PC-3 (cell line): ENCODE results near the gene WWC2. TPM values are rescaled to one million over a fixed set of nuclear protein-coding genes. Genes with fewer than 3 reads are reported as not detected.

Experiments used
- ATAC-seq: fragments of 200-7000 bp; cut with Tn5 transposase; 2 replicates; pipeline ENCODE4 v1.9.1; 2020; ENCODE audit warnings: mild to moderate bottlenecking, moderate library complexity
- BruUV-seq: library from RNA; stranded (reverse); fragments of 400-500 nt; replicated peaks from 2 replicates; lab custom pipeline; 2021; lab: Mats Ljungman, UMichigan
- CTCF ChIA-PET: fragments of 300-600 bp; sonication (Branson Sonifier 250); formaldehyde crosslinking; loops from one replicate; lab custom pipeline; 2022; ENCODE audit warnings: antibody characterized with exemption; lab: Charles Lee
- POLR2A ChIA-PET: fragments of 300-600 bp; sonication (Branson Sonifier 250); formaldehyde crosslinking; loops from one replicate; lab custom pipeline; 2022; ENCODE audit warnings: antibody characterized with exemption; ENCODE audit not compliant: unreplicated experiment; lab: Charles Lee
- DNase-seq: peaks from one replicate; pipeline ENCODE4 v3.0.0-alpha.2; 2015
- H2AFZ ChIP-seq: fragments of 300-600 bp; sonication (generic); 2 replicates; pipeline ENCODE4 v1.6.0; 2016; ENCODE audit warnings: antibody characterized with exemption, low read length
- H3F3A ChIP-seq: fragments of 300-600 bp; sonication (generic); one replicate; pipeline ENCODE4 v1.6.0; 2017; ENCODE audit warnings: antibody characterized with exemption, low read length, control low read depth, mild to moderate bottlenecking; ENCODE audit not compliant: unreplicated experiment
- H3K27ac ChIP-seq: fragments of 300-600 bp; sonication (generic); 2 replicates; pipeline ENCODE4 v1.5.1; 2016; ENCODE audit warnings: mild to moderate bottlenecking, low read length
- H3K27me3 ChIP-seq: fragments of 300-600 bp; sonication (generic); 2 replicates; pipeline ENCODE4 v1.6.1; 2016; ENCODE audit warnings: low read length, mixed read lengths
- H3K36me3 ChIP-seq: fragments of 300-600 bp; sonication (generic); 2 replicates; pipeline ENCODE4 v1.6.1; 2016; ENCODE audit warnings: low read depth, mixed run types, low read length, mixed read lengths
- H3K4me1 ChIP-seq: fragments of 300-600 bp; sonication (generic); 2 replicates; pipeline ENCODE4 v1.5.1; 2016; ENCODE audit warnings: low read length; ENCODE audit not compliant: insufficient read depth
- H3K4me2 ChIP-seq: fragments of 300-600 bp; sonication (generic); 2 replicates; pipeline ENCODE4 v1.6.0; 2016; ENCODE audit warnings: low read length
- H3K4me3 ChIP-seq: fragments of 300-600 bp; sonication (generic); 2 replicates; pipeline ENCODE4 v1.5.1; 2016; ENCODE audit warnings: mild to moderate bottlenecking, low read length, mixed read lengths
- H3K79me2 ChIP-seq: fragments of 300-600 bp; sonication (generic); 2 replicates; pipeline ENCODE4 v1.6.1; 2017; ENCODE audit warnings: low read length, mixed read lengths
- H3K9ac ChIP-seq: fragments of 300-600 bp; sonication (generic); 2 replicates; pipeline ENCODE4 v1.6.0; 2016; ENCODE audit warnings: mild to moderate bottlenecking, low read length
- H3K9me2 ChIP-seq: fragments of 300-600 bp; sonication (generic); replicated peaks from 2 replicates; pipeline ENCODE4 v1.6.1; 2016; ENCODE audit warnings: mixed run types, low read length, mixed read lengths
- H3K9me3 ChIP-seq: fragments of 300-600 bp; sonication (generic); 2 replicates; pipeline ENCODE4 v1.6.1; 2016; ENCODE audit warnings: low read length, mixed read lengths
- H4K20me1 ChIP-seq: fragments of 300-600 bp; sonication (generic); 2 replicates; pipeline ENCODE4 v1.6.1; 2016; ENCODE audit warnings: low read length, mixed read lengths
- EZH2 ChIP-seq: fragments of 300-600 bp; sonication (generic); IDR thresholded peaks from one replicate; pipeline ENCODE4 v1.6.1; 2017; ENCODE audit warnings: antibody characterized with exemption, mild to moderate bottlenecking, low read length; ENCODE audit not compliant: unreplicated experiment
- EZH2phosphoT487 ChIP-seq: fragments of 300-600 bp; sonication (generic); IDR thresholded peaks from 2 replicates; pipeline ENCODE4 v1.6.1; 2018; ENCODE audit warnings: mild to moderate bottlenecking, antibody characterized with exemption, low read length, borderline replicate concordance
- intact Hi-C: fragments of 100-400 bp; cut with micrococcal nuclease; formaldehyde crosslinking; loops from 2 replicates; pipeline ENCODE4 v1.9.0; 2023
- total RNA-seq: library from RNA; depleted of rRNA; stranded (reverse); fragments of >200 nt; gene quantifications from 2 replicates; pipeline ENCODE4 v1.2.3, GENCODE V29; 2014
- TF ChIP-seq, protein P1 (sequence below): fragments of 300-600 bp; sonication (generic); conservative IDR thresholded peaks from 2 replicates; pipeline ENCODE4 v1.5.1; 2017; ENCODE audit warnings: antibody characterized with exemption, low read depth, mild to moderate bottlenecking, low read length

The WWC2 gene
- total RNA-seq, 1 experiment from 2014 or later = 15.8 TPM

DNA sequence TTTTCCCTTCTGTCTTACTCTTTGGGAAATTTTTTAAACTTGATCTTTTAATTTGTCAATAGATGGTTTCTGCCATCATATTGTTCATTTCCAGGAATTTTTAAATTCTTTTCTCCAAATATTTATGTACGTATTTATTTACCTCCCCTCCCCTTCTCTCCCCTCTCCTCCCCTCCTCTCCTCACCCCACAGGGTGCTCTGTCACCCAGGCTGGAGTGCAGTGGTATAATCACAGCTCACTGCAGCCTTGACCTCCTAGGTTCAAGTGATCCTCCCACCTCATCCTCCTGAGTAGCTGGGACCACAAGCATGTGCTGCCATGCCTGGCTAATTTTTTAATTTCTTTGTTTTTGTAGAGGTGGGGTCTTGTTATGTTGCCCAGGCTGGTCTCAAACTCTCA lies 73.8 kb downstream of the WWC2 start:
- CTCF ChIA-PET = no interaction called here
- no peak for ATAC-seq
- no peaks in the 10 kb centered on the region for H3K36me3 ChIP-seq
- H3K27ac ChIP-seq = no peak overlapping the region
- no peaks in the 10 kb centered on the region for H3K9me2 ChIP-seq
- BruUV-seq = no TSS peak
- H3F3A ChIP-seq = peaks cover 2% of the 10 kb centered on the region
- no peak overlapping the region for H3K4me2 ChIP-seq
- H3K79me2 ChIP-seq = peaks cover 62% of the 10 kb centered on the region
- H3K9me3 ChIP-seq = no peaks in the 10 kb centered on the region
- H3K4me1 ChIP-seq = peaks cover 53% of the 10 kb centered on the region
- no peaks in the 10 kb centered on the region for H3K27me3 ChIP-seq
- POLR2A ChIA-PET = no interaction called here
- H3K4me3 ChIP-seq = no peak overlapping the region
- H4K20me1 ChIP-seq = peaks cover 5% of the 10 kb centered on the region; the same call in 1 of the 2 replicates
- H3K9ac ChIP-seq = no peak overlapping the region
- no peak for DNase-seq
- intact Hi-C loops = loop anchor here (5.0 kb wide), 1 partner anchor 69 kb away; no protein-coding TSS in a partner anchor
- no peak overlapping the region for H2AFZ ChIP-seq
- TF ChIP-seq EZH2phosphoT487 = no peak
- TF ChIP-seq, protein P1, sequence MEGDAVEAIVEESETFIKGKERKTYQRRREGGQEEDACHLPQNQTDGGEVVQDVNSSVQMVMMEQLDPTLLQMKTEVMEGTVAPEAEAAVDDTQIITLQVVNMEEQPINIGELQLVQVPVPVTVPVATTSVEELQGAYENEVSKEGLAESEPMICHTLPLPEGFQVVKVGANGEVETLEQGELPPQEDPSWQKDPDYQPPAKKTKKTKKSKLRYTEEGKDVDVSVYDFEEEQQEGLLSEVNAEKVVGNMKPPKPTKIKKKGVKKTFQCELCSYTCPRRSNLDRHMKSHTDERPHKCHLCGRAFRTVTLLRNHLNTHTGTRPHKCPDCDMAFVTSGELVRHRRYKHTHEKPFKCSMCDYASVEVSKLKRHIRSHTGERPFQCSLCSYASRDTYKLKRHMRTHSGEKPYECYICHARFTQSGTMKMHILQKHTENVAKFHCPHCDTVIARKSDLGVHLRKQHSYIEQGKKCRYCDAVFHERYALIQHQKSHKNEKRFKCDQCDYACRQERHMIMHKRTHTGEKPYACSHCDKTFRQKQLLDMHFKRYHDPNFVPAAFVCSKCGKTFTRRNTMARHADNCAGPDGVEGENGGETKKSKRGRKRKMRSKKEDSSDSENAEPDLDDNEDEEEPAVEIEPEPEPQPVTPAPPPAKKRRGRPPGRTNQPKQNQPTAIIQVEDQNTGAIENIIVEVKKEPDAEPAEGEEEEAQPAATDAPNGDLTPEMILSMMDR = no peak
- no peak for TF ChIP-seq EZH2

DNA sequence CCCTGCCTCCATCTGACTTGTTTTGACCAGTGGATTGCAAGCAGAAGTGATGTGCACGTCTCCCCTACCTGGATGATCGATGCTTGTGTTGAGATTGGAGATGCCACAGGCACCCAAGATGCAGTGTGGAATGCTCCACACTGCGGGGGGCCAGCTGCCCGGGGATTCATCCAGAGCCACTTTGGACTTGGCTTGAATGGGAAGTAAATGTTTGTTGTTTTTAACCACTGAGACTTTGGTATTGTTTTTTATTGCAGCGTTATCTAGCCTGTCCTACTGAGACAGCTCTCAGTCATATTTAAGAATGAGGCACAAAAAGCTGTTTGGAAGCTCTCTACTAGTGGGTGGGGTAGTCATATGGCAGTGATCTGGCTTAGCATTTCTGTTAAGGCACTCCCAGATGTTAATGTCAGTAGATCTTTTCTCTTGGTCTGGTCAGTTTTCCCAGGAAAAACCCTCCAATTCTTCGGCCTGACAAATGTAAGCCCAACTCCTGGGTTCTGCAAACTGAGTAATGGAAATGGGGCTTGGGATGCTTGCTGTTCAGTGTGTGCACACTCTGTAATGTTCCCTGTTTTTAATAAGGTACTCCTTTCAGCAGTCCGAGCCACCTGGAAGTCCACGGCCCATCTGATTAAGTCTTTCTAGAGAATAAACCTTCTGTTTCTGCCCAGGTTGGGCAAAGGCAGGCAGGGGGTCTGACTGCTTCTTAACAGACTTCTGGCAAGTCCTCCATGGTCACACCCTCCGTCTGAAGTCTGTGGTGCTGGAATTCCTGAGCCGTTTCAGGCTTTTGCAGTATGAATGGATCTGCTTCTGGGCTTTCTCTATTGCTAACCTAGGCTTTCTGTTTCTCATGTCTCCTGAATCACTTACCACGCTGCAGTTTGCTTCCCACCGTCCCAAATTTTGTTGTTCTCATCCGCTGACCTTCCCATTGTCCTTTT lies 74.8 kb downstream of the WWC2 start:
- TF ChIP-seq, protein P1 = no peak
- TF ChIP-seq EZH2 = no peak
- TF ChIP-seq EZH2phosphoT487 = no peak
- no peaks in the 10 kb centered on the region for H3K27me3 ChIP-seq
- intact Hi-C loops = loop anchor here (5.0 kb wide), 1 partner anchor 68 kb away; no protein-coding TSS in a partner anchor
- H3K9me3 ChIP-seq = no peaks in the 10 kb centered on the region
- POLR2A ChIA-PET = no interaction called here
- no peak overlapping the region for H3K9ac ChIP-seq
- DNase-seq (no peak), ATAC-seq (no peak)
- H3F3A ChIP-seq = peaks cover 2% of the 10 kb centered on the region
- H3K4me3 ChIP-seq = no peak overlapping the region
- H3K27ac ChIP-seq = no peak overlapping the region
- H3K4me2 ChIP-seq = no peak overlapping the region
- H3K9me2 ChIP-seq = no peaks in the 10 kb centered on the region
- peaks cover 53% of the 10 kb centered on the region for H3K4me1 ChIP-seq
- CTCF ChIA-PET = no interaction called here
- BruUV-seq = no TSS peak
- H3K79me2 ChIP-seq = peaks cover 58% of the 10 kb centered on the region
- peaks cover 5% of the 10 kb centered on the region; the same call in 1 of the 2 replicates for H4K20me1 ChIP-seq
- no peaks in the 10 kb centered on the region for H3K36me3 ChIP-seq
- no peak overlapping the region for H2AFZ ChIP-seq
